Stimulated activated memory B cell treated with anti-CD40 and anti-IgM and Interleukin-4, amounts not matched to agents 10 μg/mL and 1 μg/mL and 100 μg/mL, for 72 hours (primary cell): ENCODE data around the gene WWC2.

Experiments
- ATAC-seq: fragments of 150-1000 bp; cut with Tn5 transposase; 2 replicates; pipeline ENCODE4 v1.10.0; 2021
- H3K27ac Mint-ChIP-seq: one replicate; pipeline ENCODE4 v1.8.0; 2022; ENCODE audit warnings: mild to moderate bottlenecking, mixed read lengths
- H3K27me3 Mint-ChIP-seq: one replicate; pipeline ENCODE4 v1.8.0; 2022; ENCODE audit warnings: mixed read lengths
- H3K36me3 Mint-ChIP-seq: one replicate; pipeline ENCODE4 v1.8.0; 2022; ENCODE audit warnings: mixed read lengths
- H3K4me1 Mint-ChIP-seq: one replicate; pipeline ENCODE4 v1.8.0; 2022; ENCODE audit warnings: mixed read lengths
- H3K4me3 Mint-ChIP-seq: one replicate; pipeline ENCODE4 v1.8.0; 2022; ENCODE audit warnings: mild to moderate bottlenecking, moderate library complexity, mixed read lengths
- H3K9me3 Mint-ChIP-seq: one replicate; pipeline ENCODE4 v1.8.0; 2022; ENCODE audit warnings: mixed read lengths

Gene WWC2

GRCh38 chr4:183170894-183171293 is 71.8 kb downstream of the WWC2 start:
- no peak overlapping the region for H3K4me3 Mint-ChIP-seq
- no peaks in the 10 kb centered on the region for H3K4me1 Mint-ChIP-seq
- H3K9me3 Mint-ChIP-seq, result no peaks in the 10 kb centered on the region
- no peak overlapping the region for H3K27ac Mint-ChIP-seq
- H3K36me3 Mint-ChIP-seq, result no peaks in the 10 kb centered on the region
- no peak for ATAC-seq
- H3K27me3 Mint-ChIP-seq, result peaks cover 9% of the 10 kb centered on the region

DNA sequence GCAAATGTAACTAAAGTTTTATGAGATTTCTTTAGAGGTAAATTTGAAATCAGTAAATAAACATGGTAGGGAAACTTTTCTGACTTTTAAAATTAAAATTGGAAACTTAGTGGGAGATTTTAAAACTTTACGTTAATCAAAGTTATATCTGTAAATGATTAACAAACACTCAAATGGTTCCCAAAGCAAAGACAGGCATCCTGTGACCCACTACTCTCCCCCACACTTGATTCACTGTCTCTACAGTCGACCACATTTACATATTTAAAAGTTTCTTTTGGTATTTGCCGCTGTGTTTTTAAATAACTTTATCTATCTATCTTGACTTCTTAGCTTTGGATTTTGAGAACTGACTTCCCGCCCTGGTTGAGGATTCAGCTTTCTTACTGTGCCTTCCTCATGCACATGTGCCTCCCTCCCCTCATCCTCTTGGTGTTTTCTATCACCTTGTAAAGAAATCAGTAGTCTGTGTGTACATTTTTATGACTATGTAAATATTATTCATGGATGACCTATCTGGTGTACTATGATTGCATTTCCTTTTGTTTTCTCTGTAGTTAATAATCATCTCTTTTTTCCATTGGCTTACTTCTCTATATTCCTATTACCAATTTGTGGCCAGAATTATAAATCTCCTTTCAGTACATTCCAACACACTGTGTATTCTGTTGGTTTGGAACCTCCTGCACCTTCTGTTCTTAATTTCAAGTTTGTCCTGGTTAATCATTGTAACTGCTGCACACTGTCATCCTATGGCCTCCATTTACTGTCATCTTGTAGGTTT is 72.6 kb downstream of the WWC2 start:
- Mint-ChIP-seq H3K27ac (no peak overlapping the region), H3K9me3 (no peaks in the 10 kb centered on the region), H3K36me3 (no peaks in the 10 kb centered on the region), H3K4me3 (no peak overlapping the region), H3K27me3 (peaks cover 9% of the 10 kb centered on the region), H3K4me1 (no peaks in the 10 kb centered on the region)
- no peak for ATAC-seq

DNA sequence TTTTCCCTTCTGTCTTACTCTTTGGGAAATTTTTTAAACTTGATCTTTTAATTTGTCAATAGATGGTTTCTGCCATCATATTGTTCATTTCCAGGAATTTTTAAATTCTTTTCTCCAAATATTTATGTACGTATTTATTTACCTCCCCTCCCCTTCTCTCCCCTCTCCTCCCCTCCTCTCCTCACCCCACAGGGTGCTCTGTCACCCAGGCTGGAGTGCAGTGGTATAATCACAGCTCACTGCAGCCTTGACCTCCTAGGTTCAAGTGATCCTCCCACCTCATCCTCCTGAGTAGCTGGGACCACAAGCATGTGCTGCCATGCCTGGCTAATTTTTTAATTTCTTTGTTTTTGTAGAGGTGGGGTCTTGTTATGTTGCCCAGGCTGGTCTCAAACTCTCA is 73.8 kb downstream of the WWC2 start:
- Mint-ChIP-seq H3K4me1 (no peaks in the 10 kb centered on the region), H3K9me3 (no peaks in the 10 kb centered on the region), H3K4me3 (no peak overlapping the region), H3K27me3 (peaks cover 9% of the 10 kb centered on the region), H3K36me3 (no peaks in the 10 kb centered on the region), H3K27ac (no peak overlapping the region)
- ATAC-seq, result no peak

DNA sequence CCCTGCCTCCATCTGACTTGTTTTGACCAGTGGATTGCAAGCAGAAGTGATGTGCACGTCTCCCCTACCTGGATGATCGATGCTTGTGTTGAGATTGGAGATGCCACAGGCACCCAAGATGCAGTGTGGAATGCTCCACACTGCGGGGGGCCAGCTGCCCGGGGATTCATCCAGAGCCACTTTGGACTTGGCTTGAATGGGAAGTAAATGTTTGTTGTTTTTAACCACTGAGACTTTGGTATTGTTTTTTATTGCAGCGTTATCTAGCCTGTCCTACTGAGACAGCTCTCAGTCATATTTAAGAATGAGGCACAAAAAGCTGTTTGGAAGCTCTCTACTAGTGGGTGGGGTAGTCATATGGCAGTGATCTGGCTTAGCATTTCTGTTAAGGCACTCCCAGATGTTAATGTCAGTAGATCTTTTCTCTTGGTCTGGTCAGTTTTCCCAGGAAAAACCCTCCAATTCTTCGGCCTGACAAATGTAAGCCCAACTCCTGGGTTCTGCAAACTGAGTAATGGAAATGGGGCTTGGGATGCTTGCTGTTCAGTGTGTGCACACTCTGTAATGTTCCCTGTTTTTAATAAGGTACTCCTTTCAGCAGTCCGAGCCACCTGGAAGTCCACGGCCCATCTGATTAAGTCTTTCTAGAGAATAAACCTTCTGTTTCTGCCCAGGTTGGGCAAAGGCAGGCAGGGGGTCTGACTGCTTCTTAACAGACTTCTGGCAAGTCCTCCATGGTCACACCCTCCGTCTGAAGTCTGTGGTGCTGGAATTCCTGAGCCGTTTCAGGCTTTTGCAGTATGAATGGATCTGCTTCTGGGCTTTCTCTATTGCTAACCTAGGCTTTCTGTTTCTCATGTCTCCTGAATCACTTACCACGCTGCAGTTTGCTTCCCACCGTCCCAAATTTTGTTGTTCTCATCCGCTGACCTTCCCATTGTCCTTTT is 74.8 kb downstream of the WWC2 start:
- peaks cover 9% of the 10 kb centered on the region for H3K27me3 Mint-ChIP-seq
- no peak overlapping the region for H3K27ac Mint-ChIP-seq
- no peaks in the 10 kb centered on the region for H3K4me1 Mint-ChIP-seq
- ATAC-seq, result no peak
- H3K9me3 Mint-ChIP-seq, result no peaks in the 10 kb centered on the region
- no peaks in the 10 kb centered on the region for H3K36me3 Mint-ChIP-seq
- no peak overlapping the region for H3K4me3 Mint-ChIP-seq

GRCh38 chr4:183175631-183176232 is 76.7 kb downstream of the WWC2 start:
- H3K9me3 Mint-ChIP-seq, result no peaks in the 10 kb centered on the region
- H3K4me3 Mint-ChIP-seq, result no peak overlapping the region
- H3K36me3 Mint-ChIP-seq, result no peaks in the 10 kb centered on the region
- H3K27ac Mint-ChIP-seq, result no peak overlapping the region
- no peaks in the 10 kb centered on the region for H3K4me1 Mint-ChIP-seq
- H3K27me3 Mint-ChIP-seq, result peaks cover 18% of the 10 kb centered on the region
- ATAC-seq, result no peak

DNA sequence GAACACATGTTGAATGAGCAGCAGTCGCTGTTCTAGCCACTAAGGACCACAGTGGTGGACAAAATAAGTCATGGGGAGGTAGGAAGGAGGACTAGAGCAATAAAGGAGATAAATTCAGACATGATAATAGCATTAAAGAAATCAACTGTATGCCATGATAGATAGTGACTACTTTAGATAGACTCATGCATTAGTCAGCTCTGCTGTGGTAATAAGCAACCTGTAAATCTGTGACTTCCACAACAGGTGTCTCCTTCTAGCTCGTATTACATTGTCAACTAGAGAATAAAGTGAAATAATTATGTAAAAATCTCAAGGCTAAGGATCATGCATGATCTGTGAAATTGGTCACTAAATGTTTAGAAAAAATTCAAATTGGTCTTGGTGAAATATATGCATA is 77.9 kb downstream of the WWC2 start:
- no peak overlapping the region for H3K4me3 Mint-ChIP-seq
- no peaks in the 10 kb centered on the region for H3K9me3 Mint-ChIP-seq
- H3K36me3 Mint-ChIP-seq, result no peaks in the 10 kb centered on the region
- no peaks in the 10 kb centered on the region for H3K4me1 Mint-ChIP-seq
- H3K27me3 Mint-ChIP-seq, result peaks cover 18% of the 10 kb centered on the region
- no peak for ATAC-seq
- no peak overlapping the region for H3K27ac Mint-ChIP-seq

- no peaks in the 10 kb centered on the region for H3K9me3 Mint-ChIP-seq
- no peaks in the 10 kb centered on the region for H3K4me1 Mint-ChIP-seq
- no peak for ATAC-seq
- no peak overlapping the region for H3K27ac Mint-ChIP-seq
- H3K36me3 Mint-ChIP-seq, result no peaks in the 10 kb centered on the region
- H3K4me3 Mint-ChIP-seq, result no peak overlapping the region
- peaks cover 18% of the 10 kb centered on the region for H3K27me3 Mint-ChIP-seq
Observed at GRCh38 chr4:183178201-183178600, 79.1 kb downstream of the WWC2 start.

DNA sequence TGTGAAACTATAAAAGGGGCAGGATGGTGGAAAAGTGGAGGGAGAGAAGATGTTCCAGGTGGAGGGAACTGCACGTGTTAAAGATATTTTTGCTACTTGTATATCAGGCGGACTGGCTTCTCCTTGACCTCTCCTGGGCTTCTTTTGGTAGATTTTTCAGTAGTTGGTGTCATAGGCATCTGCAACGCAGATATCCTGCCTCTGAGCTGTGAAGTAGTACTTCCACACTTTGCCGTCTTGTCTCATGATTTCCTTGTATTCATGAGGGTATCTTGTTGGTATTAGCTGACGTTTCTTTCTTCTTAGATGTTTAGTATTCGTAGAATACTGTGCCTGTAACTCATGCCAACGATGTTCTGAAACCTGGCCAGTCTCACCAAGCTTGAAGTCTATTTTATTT is 81.0 kb downstream of the WWC2 start:
- H3K9me3 Mint-ChIP-seq, result peaks cover 6% of the 10 kb centered on the region
- no peaks in the 10 kb centered on the region for H3K4me1 Mint-ChIP-seq
- peaks cover 9% of the 10 kb centered on the region for H3K27me3 Mint-ChIP-seq
- no peaks in the 10 kb centered on the region for H3K36me3 Mint-ChIP-seq
- no peak overlapping the region for H3K27ac Mint-ChIP-seq
- ATAC-seq, result no peak
- H3K4me3 Mint-ChIP-seq, result no peak overlapping the region

GRCh38 chr4:183180621-183181020 is 81.6 kb downstream of the WWC2 start:
- peaks cover 9% of the 10 kb centered on the region for H3K27me3 Mint-ChIP-seq
- no peaks in the 10 kb centered on the region for H3K36me3 Mint-ChIP-seq
- no peak overlapping the region for H3K4me3 Mint-ChIP-seq
- no peak for ATAC-seq
- peaks cover 6% of the 10 kb centered on the region for H3K9me3 Mint-ChIP-seq
- H3K4me1 Mint-ChIP-seq, result no peaks in the 10 kb centered on the region
- H3K27ac Mint-ChIP-seq, result no peak overlapping the region

DNA sequence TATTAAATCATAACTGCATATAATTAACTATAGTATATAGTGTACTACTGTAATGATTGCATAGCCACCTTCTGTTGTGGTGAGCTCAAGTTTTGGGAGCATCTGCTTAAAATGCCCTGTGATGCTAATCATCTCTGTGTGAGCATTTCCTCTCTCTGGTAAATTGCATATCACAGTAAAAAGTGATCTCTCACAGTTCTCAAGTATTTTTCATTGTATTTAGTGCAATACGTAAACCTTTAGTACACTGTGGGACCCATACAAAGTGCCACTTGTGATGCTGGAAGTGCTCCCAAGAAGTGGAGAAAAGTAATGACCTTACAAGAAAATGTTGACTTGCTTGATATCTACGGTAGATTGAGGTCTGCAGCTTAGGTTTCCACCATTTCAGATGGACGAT is 82.0 kb downstream of the WWC2 start:
- no peak overlapping the region for H3K4me3 Mint-ChIP-seq
- peaks cover 12% of the 10 kb centered on the region for H3K27me3 Mint-ChIP-seq
- H3K4me1 Mint-ChIP-seq, result no peaks in the 10 kb centered on the region
- no peak overlapping the region for H3K27ac Mint-ChIP-seq
- no peak for ATAC-seq
- H3K9me3 Mint-ChIP-seq, result peaks cover 6% of the 10 kb centered on the region
- no peaks in the 10 kb centered on the region for H3K36me3 Mint-ChIP-seq

DNA sequence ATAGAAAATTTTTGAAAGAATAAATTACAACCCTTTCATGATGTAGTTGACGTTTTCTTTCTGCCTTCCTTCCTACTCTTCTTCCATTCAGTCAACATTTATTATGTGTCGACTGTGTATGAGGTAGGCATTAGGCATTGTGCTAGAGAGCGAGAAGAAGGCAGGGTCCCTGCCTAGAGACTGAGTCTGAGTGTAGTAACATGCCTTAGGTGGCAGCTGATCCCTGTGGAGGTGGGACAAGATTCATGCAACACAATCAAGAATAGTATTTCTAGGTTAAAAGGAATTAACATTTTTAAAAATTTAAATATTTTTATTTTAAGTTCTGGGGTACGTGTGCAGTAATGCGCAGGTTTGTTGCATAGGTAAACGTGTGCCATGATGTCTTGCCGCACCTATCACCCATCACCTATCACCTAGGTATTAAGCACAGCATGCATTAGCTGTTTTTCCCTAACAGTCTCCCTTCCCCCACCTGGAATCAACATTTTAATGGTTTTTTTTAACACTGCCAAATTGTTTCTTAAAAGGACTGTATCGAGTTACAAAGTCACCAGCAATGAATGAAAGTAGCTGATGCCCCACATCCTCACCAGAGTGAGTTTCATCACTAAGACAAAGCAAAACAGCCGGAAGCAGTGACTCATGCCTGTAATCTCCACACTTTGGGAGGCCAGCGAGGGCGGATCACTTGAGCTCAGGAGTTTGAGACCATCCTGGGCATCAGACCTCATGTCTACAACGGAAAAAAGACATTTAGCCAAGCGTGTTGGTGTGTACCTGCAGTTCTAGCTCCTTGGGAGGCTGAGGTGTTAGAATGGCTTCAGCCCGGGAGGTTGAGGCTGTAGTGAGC is 84.0 kb downstream of the WWC2 start:
- peaks cover 6% of the 10 kb centered on the region for H3K9me3 Mint-ChIP-seq
- H3K27me3 Mint-ChIP-seq, result peaks cover 23% of the 10 kb centered on the region
- no peak for ATAC-seq
- no peaks in the 10 kb centered on the region for H3K36me3 Mint-ChIP-seq
- H3K27ac Mint-ChIP-seq, result no peak overlapping the region
- no peak overlapping the region for H3K4me3 Mint-ChIP-seq
- H3K4me1 Mint-ChIP-seq, result no peaks in the 10 kb centered on the region

GRCh38 chr4:183183906-183184535 is 85.0 kb downstream of the WWC2 start:
- Mint-ChIP-seq H3K4me3 (no peak overlapping the region), H3K36me3 (no peaks in the 10 kb centered on the region), H3K27me3 (peaks cover 30% of the 10 kb centered on the region), H3K4me1 (no peaks in the 10 kb centered on the region), H3K9me3 (peaks cover 6% of the 10 kb centered on the region), H3K27ac (no peak overlapping the region)
- ATAC-seq, result no peak

DNA sequence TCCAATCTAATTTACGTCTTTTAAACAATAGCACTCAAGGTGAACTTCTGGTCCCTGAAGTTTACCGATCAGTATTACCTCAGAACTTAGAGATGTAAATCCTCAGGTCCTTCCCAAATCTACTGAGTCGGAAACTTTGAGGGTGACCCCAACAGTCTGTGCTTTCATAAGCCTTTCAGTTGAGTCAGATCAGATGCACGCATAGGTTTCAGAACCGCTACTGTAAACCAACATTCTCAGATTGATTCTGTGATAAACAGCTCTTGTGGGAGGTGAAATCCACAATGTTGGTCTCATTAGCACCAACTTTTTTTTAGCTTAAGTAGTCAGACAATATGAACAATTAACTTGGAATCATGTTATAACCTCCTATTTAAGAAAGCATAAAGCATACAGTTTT is 86.0 kb downstream of the WWC2 start:
- Mint-ChIP-seq H3K27me3 (peaks cover 22% of the 10 kb centered on the region), H3K4me1 (no peaks in the 10 kb centered on the region), H3K36me3 (no peaks in the 10 kb centered on the region), H3K4me3 (no peak overlapping the region), H3K9me3 (peaks cover 6% of the 10 kb centered on the region), H3K27ac (no peak overlapping the region)
- ATAC-seq, result no peak

DNA sequence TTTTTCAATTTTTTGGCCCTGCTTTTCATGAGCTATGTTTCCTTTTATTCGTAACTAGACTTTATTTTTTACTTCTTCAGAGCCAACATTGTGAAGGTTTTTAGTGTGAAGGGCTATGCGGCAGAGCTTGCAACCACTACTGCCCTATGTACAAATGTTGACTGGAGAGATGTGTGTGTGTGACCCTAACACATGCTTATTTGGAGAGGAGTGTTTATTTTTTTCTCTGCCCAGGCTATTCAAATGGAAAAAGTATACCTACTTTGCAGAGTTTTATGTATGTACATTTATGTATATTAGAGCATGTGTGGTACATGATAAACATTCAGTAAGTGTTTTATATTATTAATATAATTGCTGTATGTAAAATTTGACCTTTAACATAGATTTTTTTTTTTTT is 86.5 kb downstream of the WWC2 start:
- ATAC-seq, result no peak
- H3K27ac Mint-ChIP-seq, result no peak overlapping the region
- peaks cover 6% of the 10 kb centered on the region for H3K9me3 Mint-ChIP-seq
- H3K27me3 Mint-ChIP-seq, result peaks cover 22% of the 10 kb centered on the region
- H3K4me1 Mint-ChIP-seq, result no peaks in the 10 kb centered on the region
- no peaks in the 10 kb centered on the region for H3K36me3 Mint-ChIP-seq
- no peak overlapping the region for H3K4me3 Mint-ChIP-seq
